GM23248 (cell line): ENCODE data around the gene ABL2.

Source experiments
- EZH2 ChIP-seq: fragments of 200-600 bp; sonication (generic); IDR thresholded peaks from 2 replicates; pipeline ENCODE4 v1.6.1; 2018; ENCODE audit warnings: antibody characterized with exemption, mild to moderate bottlenecking; ENCODE audit not compliant: insufficient read depth, poor library complexity, severe bottlenecking
- EZH2phosphoT487 ChIP-seq: fragments of 200-600 bp; sonication (generic); IDR thresholded peaks from 2 replicates; pipeline ENCODE4 v1.6.1; 2018; ENCODE audit warnings: antibody characterized with exemption, moderate library complexity, mild to moderate bottlenecking, low read depth; ENCODE audit not compliant: insufficient read depth

- TF ChIP-seq EZH2, result no peak
- TF ChIP-seq EZH2phosphoT487, result no peak
Observed at GRCh38 chr1:179194068-179194537, 35.4 kb downstream of the ABL2 start.
